Fibroblast of the aortic adventitia (primary cell): ENCODE data around the gene NEDD9. TPM values are rescaled to one million over a fixed set of nuclear protein-coding genes. Genes with fewer than 3 reads are reported as not detected.

ENCODE experiments used
- DNase-seq: peaks from one replicate; pipeline ENCODE4 v3.0.0-alpha.2; 2010; ENCODE audit warnings: low read depth
- H3K4me3 ChIP-seq: 2 replicates; pipeline ENCODE4 v1.5.1; 2011; ENCODE audit warnings: low read depth, mild to moderate bottlenecking, control low read depth, low read length, moderate library complexity
- total RNA-seq: library from RNA; depleted of rRNA; stranded (reverse); fragments of >200 nt; gene quantifications from 2 replicates; pipeline ENCODE4 v1.2.3, GENCODE V29; 2012; ENCODE audit warnings: low replicate concordance
- TF ChIP-seq, protein P1 (sequence below): IDR thresholded peaks from 2 replicates; pipeline ENCODE4 v1.5.1; 2011; ENCODE audit warnings: mild to moderate bottlenecking, low read length, control low read depth, inconsistent platforms; ENCODE audit not compliant: insufficient read depth

The NEDD9 gene
- total RNA-seq, 1 donor: 0.36 TPM

DNA sequence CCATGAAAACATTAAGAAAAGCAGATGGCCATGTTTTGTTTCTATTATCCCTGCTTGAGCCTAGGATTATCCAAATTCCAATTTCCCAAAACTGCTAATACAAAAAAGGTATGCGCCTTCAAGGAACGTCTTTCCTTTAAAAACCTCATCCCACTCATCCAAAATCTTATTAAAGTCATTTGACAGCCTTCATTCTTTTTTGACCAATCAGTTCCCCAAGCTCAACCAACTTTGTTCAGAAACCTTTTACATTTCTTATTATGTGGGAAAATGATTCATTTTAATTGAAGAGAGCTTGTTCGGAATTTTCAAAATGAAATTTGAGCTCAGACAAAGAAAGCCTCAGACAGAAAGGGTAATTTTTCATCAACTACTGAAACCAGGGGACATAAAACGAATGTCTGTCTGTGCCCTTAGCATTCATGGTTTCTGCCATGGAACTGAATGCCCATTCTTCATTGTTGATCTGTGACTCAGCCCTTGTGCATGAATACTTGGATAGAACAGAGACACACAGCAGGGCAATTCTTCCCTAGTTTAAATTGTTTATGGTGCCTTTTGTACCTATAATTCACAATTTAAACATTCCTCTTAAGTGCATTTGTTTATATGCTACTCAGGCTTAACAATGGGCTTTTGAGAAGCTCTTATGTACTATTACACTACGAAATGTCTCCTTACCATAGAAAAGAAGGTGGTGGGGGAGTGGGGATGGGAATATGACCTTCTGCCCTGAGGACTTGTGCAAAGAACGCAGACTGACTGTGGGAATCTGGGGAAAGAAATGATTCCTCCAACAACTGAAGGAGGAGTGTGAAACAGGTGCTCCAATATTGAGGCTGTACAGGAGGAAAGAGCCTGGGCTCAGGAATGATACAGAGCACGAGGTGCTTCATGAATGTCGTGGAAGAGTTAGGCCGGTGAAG lies 71.2 kb downstream of the NEDD9 start:
- DNase-seq: no peak
- TF ChIP-seq, protein P1, sequence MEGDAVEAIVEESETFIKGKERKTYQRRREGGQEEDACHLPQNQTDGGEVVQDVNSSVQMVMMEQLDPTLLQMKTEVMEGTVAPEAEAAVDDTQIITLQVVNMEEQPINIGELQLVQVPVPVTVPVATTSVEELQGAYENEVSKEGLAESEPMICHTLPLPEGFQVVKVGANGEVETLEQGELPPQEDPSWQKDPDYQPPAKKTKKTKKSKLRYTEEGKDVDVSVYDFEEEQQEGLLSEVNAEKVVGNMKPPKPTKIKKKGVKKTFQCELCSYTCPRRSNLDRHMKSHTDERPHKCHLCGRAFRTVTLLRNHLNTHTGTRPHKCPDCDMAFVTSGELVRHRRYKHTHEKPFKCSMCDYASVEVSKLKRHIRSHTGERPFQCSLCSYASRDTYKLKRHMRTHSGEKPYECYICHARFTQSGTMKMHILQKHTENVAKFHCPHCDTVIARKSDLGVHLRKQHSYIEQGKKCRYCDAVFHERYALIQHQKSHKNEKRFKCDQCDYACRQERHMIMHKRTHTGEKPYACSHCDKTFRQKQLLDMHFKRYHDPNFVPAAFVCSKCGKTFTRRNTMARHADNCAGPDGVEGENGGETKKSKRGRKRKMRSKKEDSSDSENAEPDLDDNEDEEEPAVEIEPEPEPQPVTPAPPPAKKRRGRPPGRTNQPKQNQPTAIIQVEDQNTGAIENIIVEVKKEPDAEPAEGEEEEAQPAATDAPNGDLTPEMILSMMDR: no peak
- no peak overlapping the region for H3K4me3 ChIP-seq

DNA sequence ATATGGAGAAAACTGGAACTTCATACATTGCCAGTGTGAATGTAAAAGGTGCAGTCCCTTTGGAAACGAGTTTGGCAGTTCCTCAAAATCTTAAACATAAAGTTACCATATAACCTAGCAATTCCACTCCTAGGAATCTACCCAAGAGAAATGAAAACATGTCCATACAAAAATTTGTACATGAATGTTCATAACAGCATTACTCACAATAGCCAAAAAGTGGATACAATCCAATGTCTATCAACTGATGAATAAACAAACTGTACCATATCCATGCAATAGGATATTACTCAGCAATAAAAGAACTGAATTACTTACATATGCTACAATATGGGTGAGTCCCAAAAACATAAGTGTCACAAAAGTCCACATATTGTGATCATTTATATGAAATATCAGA lies 72.3 kb downstream of the NEDD9 start:
- H3K4me3 ChIP-seq: no peak overlapping the region
- no peak for DNase-seq
- TF ChIP-seq, protein P1: no peak

DNA sequence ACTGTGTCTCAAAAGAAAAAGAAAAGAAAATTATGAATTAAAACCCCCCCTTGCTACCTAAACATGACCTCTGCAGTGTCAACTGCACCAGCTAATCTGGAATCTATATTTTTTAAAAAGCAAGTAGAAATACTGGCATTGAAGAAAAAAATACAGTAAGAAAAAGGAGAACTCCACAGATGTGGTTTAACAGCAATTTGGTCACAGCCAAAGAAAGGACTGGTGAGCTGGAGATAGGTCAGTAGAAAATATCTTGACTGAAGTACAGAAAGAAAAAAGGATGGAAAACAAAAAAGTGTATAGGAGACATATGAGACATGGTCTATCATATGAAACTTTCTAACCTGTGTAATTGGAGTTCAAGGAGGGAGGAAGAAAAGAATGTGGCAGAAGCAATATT lies 76.9 kb downstream of the NEDD9 start:
- DNase-seq: no peak
- TF ChIP-seq, protein P1: no peak
- no peak overlapping the region for H3K4me3 ChIP-seq

DNA sequence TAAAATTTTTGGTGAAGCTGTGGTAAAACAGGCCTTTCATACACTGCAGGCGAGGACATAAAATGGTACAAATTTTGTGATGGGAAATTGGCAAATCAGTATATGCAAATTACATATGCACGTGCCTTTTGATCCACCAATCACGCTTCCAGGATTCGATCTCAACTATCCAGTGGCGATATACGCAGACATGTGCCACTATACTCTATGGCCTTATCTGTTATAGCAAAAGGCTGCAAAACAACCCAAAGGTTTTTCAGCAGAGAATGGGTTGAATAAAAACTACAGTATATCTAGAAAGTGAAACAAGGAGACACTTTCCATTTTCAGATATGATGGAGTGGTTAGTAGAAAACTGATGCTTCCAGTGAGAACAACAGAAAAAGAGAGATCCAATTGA lies 79.0 kb downstream of the NEDD9 start:
- TF ChIP-seq, protein P1: no peak
- DNase-seq: no peak
- no peak overlapping the region for H3K4me3 ChIP-seq

DNA sequence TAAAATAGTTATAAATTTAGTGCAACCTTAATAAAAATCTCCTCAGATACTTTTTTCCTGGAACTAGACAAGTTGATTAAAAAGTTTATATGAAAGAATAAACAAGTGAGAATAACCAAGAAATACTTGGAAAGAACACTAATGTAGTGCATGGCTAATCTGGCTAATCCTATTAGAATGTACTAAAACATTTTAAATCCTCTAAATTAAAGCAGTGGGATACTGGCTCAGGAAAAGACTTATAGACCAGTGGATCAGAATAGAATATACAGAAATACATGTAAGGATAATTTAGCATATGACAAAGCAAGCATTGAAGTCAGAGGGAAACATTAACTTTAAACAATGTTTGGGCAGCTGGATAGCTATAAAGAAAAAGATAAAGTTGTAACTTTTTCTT lies 79.9 kb downstream of the NEDD9 start:
- no peak overlapping the region for H3K4me3 ChIP-seq
- no peak for DNase-seq
- TF ChIP-seq, protein P1: no peak

DNA sequence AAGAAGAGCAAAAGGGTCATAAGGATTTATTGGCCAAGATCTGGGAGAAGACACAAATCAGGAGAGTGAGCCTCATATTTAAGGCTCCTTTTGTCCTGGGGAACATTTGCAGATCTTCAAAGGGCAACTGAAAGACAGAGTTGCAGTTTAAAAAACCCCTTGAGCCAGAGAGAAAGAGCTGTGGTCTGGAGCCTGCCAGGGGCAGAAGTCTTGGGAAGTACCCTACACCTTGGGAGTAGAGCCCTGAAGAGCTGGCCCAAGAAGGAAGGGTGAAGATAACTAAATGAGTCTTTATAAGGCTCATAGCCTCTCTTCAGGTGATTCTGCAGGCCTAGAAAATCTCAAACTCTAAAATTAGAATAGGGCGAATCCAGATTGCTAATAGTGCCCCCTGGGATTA lies 81.0 kb downstream of the NEDD9 start:
- DNase-seq: no peak
- TF ChIP-seq, protein P1: no peak
- no peak overlapping the region for H3K4me3 ChIP-seq
